Bronchial epithelial cell (primary cell): ENCODE results near the gene TIAL1. TPM values are rescaled to one million over a fixed set of nuclear protein-coding genes. Genes with fewer than 3 reads are reported as not detected.
"Not testable (repeated sequence)": the region's sequence is repeated elsewhere in the genome, so short reads cannot be mapped to it uniquely, and the experiment has no call there.

ENCODE experiments used
- DNase-seq: peaks from one replicate; pipeline ENCODE4 v3.0.0-alpha.2; 2010; ENCODE audit warnings: low read depth
- FAIRE-seq: peaks from 2 replicates; lab custom pipeline; 2011; peaks lifted over from hg19 to GRCh38; lab: Jason Lieb, UNC
- H3K27me3 ChIP-seq: 2 replicates; pipeline ENCODE4 v1.5.1; 2011; ENCODE audit warnings: low read length; ENCODE audit not compliant: control insufficient read depth, insufficient read depth
- H3K36me3 ChIP-seq: 2 replicates; pipeline ENCODE4 v1.5.1; 2011; ENCODE audit warnings: low read length; ENCODE audit not compliant: control insufficient read depth, insufficient read depth
- H3K4me3 ChIP-seq: 2 replicates; pipeline ENCODE4 v1.5.1; 2011; ENCODE audit warnings: mild to moderate bottlenecking, low read depth, low read length, control low read depth
- CTCF ChIP-seq: IDR thresholded peaks from 2 replicates; pipeline ENCODE4 v1.5.1; 2011; ENCODE audit warnings: mild to moderate bottlenecking, moderate library complexity, low read length, control low read depth, inconsistent platforms; ENCODE audit not compliant: insufficient read depth, severe bottlenecking
- total RNA-seq: library from RNA; depleted of rRNA; stranded (reverse); fragments of >200 nt; gene quantifications from 2 replicates; pipeline ENCODE4 v1.2.1, GENCODE V29; 2014

The TIAL1 gene
- total RNA-seq, 1 donor from 2014 or later: 28.4 TPM

- H3K4me3 ChIP-seq: no peak overlapping the region
- DNase-seq: peak; percentile 38
- peaks cover 4% of the 10 kb centered on the region for H3K36me3 ChIP-seq
- no peak for FAIRE-seq
- no peak for TF ChIP-seq CTCF
- no peaks in the 10 kb centered on the region for H3K27me3 ChIP-seq
Measured at GRCh38 chr10:119575506-119575905, 21.3 kb downstream of the TIAL1 start.

- no peaks in the 10 kb centered on the region for H3K36me3 ChIP-seq
- FAIRE-seq (no peak), DNase-seq (no peak)
- no peaks in the 10 kb centered on the region for H3K27me3 ChIP-seq
- TF ChIP-seq CTCF: no peak
- no peak overlapping the region for H3K4me3 ChIP-seq
Measured at GRCh38 chr10:119567978-119568377, 28.8 kb downstream of the TIAL1 start.

GRCh38 chr10:119562097-119562496 is 34.7 kb downstream of the TIAL1 start:
- no peak for DNase-seq
- no peak for FAIRE-seq
- TF ChIP-seq CTCF: no peak

GRCh38 chr10:119559511-119559910 is 37.3 kb downstream of the TIAL1 start:
- not testable (repeated sequence) for H3K27me3 ChIP-seq, H3K36me3 ChIP-seq, H3K4me3 ChIP-seq, DNase-seq, FAIRE-seq

More at GRCh38 chr10:119562097-119562496, 34.7 kb downstream of the TIAL1 start:
- H3K36me3 ChIP-seq: no peaks in the 10 kb centered on the region
- H3K4me3 ChIP-seq: no peak overlapping the region
- H3K27me3 ChIP-seq: no peaks in the 10 kb centered on the region

GRCh38 chr10:119556081-119556480 is 40.7 kb downstream of the TIAL1 start:
- not testable (repeated sequence) for DNase-seq, H3K4me3 ChIP-seq, H3K27me3 ChIP-seq, H3K36me3 ChIP-seq, FAIRE-seq

- no peak for FAIRE-seq
- DNase-seq: no peak
- Histone ChIP-seq H3K4me3 (no peak overlapping the region), H3K36me3 (no peaks in the 10 kb centered on the region), H3K27me3 (no peaks in the 10 kb centered on the region)
- no peak for TF ChIP-seq CTCF
Measured at GRCh38 chr10:119555178-119555784, 41.5 kb downstream of the TIAL1 start.

GRCh38 chr10:119550827-119551226 is 45.9 kb downstream of the TIAL1 start:
- Histone ChIP-seq H3K27me3 (no peaks in the 10 kb centered on the region), H3K4me3 (no peak overlapping the region), H3K36me3 (no peaks in the 10 kb centered on the region)
- FAIRE-seq (no peak), DNase-seq (no peak)
- no peak for TF ChIP-seq CTCF
